Lower leg skin (tissue), 4 donors: Measurements from ENCODE around the gene OSM. TPM values are rescaled to one million over a fixed set of nuclear protein-coding genes. Genes with fewer than 3 reads are reported as not detected.

Experiments
- DNase-seq, 2 donors: peaks; one replicate each; pipeline ENCODE4 v3.0.0-alpha.2; 2019; ENCODE audit warnings: low spot score in 2 of 2
- H3K4me3 ChIP-seq: fragments of 200-600 bp; sonication (generic); 2 replicates; pipeline ENCODE4 v1.5.1; 2017; ENCODE audit warnings: mild to moderate bottlenecking, low read depth; ENCODE audit not compliant: poor library complexity, severe bottlenecking
- CTCF ChIP-seq, 3 donors: fragments of 450-650 bp; IDR thresholded peaks; one replicate each; pipeline ENCODE4 v1.5.1; 2016; ENCODE audit warnings: antibody characterized with exemption in 3 of 3, mild to moderate bottlenecking in 3 of 3, moderate library complexity in 2 of 3
- POLR2A ChIP-seq, 2 donors: fragments of 450-650 bp; IDR thresholded peaks; one replicate each; pipeline ENCODE4 v1.6.1; 2016 to 2017; ENCODE audit warnings: antibody characterized with exemption in 2 of 2, mild to moderate bottlenecking in 1 of 2, moderate library complexity in 1 of 2
- WGBS, 2 donors: methylation state at CpG; one replicate each; pipeline ENCODE4 v1.1.5; 2018; 5-methylcytosine and 5-hydroxymethylcytosine counted together
- intact Hi-C: fragments of 100-400 bp; cut with DNase I; formaldehyde crosslinking; loops from one replicate; pipeline ENCODE4 v1.15.0; 2023; ENCODE audit warnings: low total_unique reads
- total RNA-seq, 4 donors: library from RNA; depleted of rRNA; stranded (reverse); fragments of >200 nt; gene quantifications; one replicate each; pipeline ENCODE4 v1.1.0, GENCODE V29; 2016

OSM gene
- total RNA-seq, 4 donors from 2014 or later: 0.27 to 0.34 (median 0.29) TPM; not detected in 1

- WGBS, 2 donors: 76 to 79% methylated on average over 7 of the region's 7 CpGs
- no peak overlapping the region for H3K4me3 ChIP-seq
- no peak for DNase-seq
- intact Hi-C loops: no loop called here
- no peak for TF ChIP-seq CTCF (IDR thresholded peaks at IDR 0.05)
These were observed 28.9 kb upstream of the OSM start for GRCh38 chr22:30295576-30295975.

GRCh38 chr22:30294830-30295229 is 28.2 kb upstream of the OSM start:
- no peak overlapping the region for H3K4me3 ChIP-seq
- 88% methylated on average over 3 to 9 of the region's 11 CpGs for WGBS, 2 donors
- TF ChIP-seq CTCF (IDR thresholded peaks at IDR 0.05) (no peak), POLR2A (IDR thresholded peaks at IDR 0.05) (no peak)
- DNase-seq: no peak
- intact Hi-C loops: no loop called here

GRCh38 chr22:30294066-30294465 is 27.4 kb upstream of the OSM start:
- no peak overlapping the region for H3K4me3 ChIP-seq
- no peak for TF ChIP-seq POLR2A (IDR thresholded peaks at IDR 0.05)
- TF ChIP-seq CTCF (IDR thresholded peaks at IDR 0.05): no peak
- DNase-seq: no peak
- whole genome bisulfite sequencing, 2 donors: 67 to 86% methylated on average over 6 to 9 of the region's 9 CpGs
- intact Hi-C loops: no loop called here

- no peak for DNase-seq
- intact Hi-C loops: no loop called here
- TF ChIP-seq POLR2A (IDR thresholded peaks at IDR 0.05) (no peak), CTCF (IDR thresholded peaks at IDR 0.05) (no peak)
- H3K4me3 ChIP-seq: no peak overlapping the region
- 75 to 79% methylated on average over 7 of the region's 7 CpGs for WGBS, 2 donors
These were observed 26.4 kb upstream of the OSM start for GRCh38 chr22:30293026-30293425.

- DNase-seq: no peak
- intact Hi-C loops: no loop called here
- no peak overlapping the region for H3K4me3 ChIP-seq
- 68 to 72% methylated on average over 14 to 18 of the region's 18 CpGs for WGBS, 2 donors
- TF ChIP-seq POLR2A (IDR thresholded peaks at IDR 0.05): no peak
- TF ChIP-seq CTCF (IDR thresholded peaks at IDR 0.05): no peak
These were observed 25.7 kb upstream of the OSM start for GRCh38 chr22:30292069-30292970.
